Mesothelial cell of epicardium (in vitro differentiated cells): ENCODE measurements around the gene AARS1. TPM values are rescaled to one million over a fixed set of nuclear protein-coding genes. Genes with fewer than 3 reads are reported as not detected.
"Not testable (repeated sequence)": the region's sequence is repeated elsewhere in the genome, so short reads cannot be mapped to it uniquely, and the experiment has no call there.

ENCODE experiments used
- DNase-seq, 2 experiments: peaks; one replicate each; pipeline ENCODE4 v3.0.0; 2021; ENCODE audit warnings: low spot score in 2 of 2; ENCODE audit not compliant: unreplicated experiment in 2 of 2
- H3K27ac Mint-ChIP-seq: 2 replicates; pipeline ENCODE4 v1.8.0; 2021; ENCODE audit warnings: mixed read lengths
- H3K27me3 Mint-ChIP-seq: 2 replicates; pipeline ENCODE4 v1.8.0; 2021; ENCODE audit warnings: low read depth, mixed read lengths
- H3K36me3 Mint-ChIP-seq: 2 replicates; pipeline ENCODE4 v1.8.0; 2021; ENCODE audit warnings: mixed read lengths
- H3K4me1 Mint-ChIP-seq: 2 replicates; pipeline ENCODE4 v1.8.0; 2021; ENCODE audit warnings: mixed read lengths
- H3K4me3 Mint-ChIP-seq: 2 replicates; pipeline ENCODE4 v1.8.0; 2021; ENCODE audit warnings: mild to moderate bottlenecking, moderate library complexity, mixed read lengths
- H3K9me3 Mint-ChIP-seq: 2 replicates; pipeline ENCODE4 v1.8.0; 2021; ENCODE audit warnings: mixed read lengths
- CTCF ChIP-seq: fragments of 200-600 bp; sonication (generic); IDR thresholded peaks from one replicate; pipeline ENCODE4 v1.5.0; 2021; ENCODE audit warnings: antibody characterized with exemption; ENCODE audit not compliant: unreplicated experiment
- total RNA-seq: library from RNA; stranded (reverse); gene quantifications from 3 replicates; pipeline ENCODE4 v1.2.1, GENCODE V29; 2021

The AARS1 gene
- total RNA-seq, 1 donor from 2014 or later: 90.2 TPM

- Mint-ChIP-seq H3K9me3 (no peaks in the 10 kb centered on the region), H3K4me1 (peaks cover 5% of the 10 kb centered on the region), H3K36me3 (no peaks in the 10 kb centered on the region), H3K27me3 (no peaks in the 10 kb centered on the region), H3K27ac (peak overlapping the region; percentile 12), H3K4me3 (no peak overlapping the region)
- DNase-seq: no peak
- TF ChIP-seq CTCF: no peak
Observed at GRCh38 chr16:70290949-70291519, 1.7 kb upstream of the AARS1 start.

GRCh38 chr16:70287304-70287971 lies 1.9 kb downstream of the AARS1 start:
- Mint-ChIP-seq H3K27ac (peak overlapping the region; percentile 83), H3K4me3 (peak overlapping the region; percentile 99), H3K36me3 (peaks cover 10% of the 10 kb centered on the region)
- not testable (repeated sequence) for H3K4me1 Mint-ChIP-seq, H3K27me3 Mint-ChIP-seq, H3K9me3 Mint-ChIP-seq, DNase-seq

- DNase-seq: no peak
- H3K4me1 Mint-ChIP-seq: no peaks in the 10 kb centered on the region
- peaks cover 44% of the 10 kb centered on the region for H3K36me3 Mint-ChIP-seq
- TF ChIP-seq CTCF: no peak
- no peaks in the 10 kb centered on the region for H3K27me3 Mint-ChIP-seq
- H3K9me3 Mint-ChIP-seq: no peaks in the 10 kb centered on the region
- H3K4me3 Mint-ChIP-seq: no peak overlapping the region
- no peak overlapping the region for H3K27ac Mint-ChIP-seq
Observed at GRCh38 chr16:70276392-70276791, 12.9 kb downstream of the AARS1 start.

GRCh38 chr16:70271696-70272095 lies 17.6 kb downstream of the AARS1 start:
- no peaks in the 10 kb centered on the region for H3K9me3 Mint-ChIP-seq
- H3K36me3 Mint-ChIP-seq: peaks cover 45% of the 10 kb centered on the region
- H3K4me3 Mint-ChIP-seq: no peak overlapping the region
- no peak for TF ChIP-seq CTCF
- no peaks in the 10 kb centered on the region for H3K27me3 Mint-ChIP-seq
- no peak for DNase-seq
- H3K4me1 Mint-ChIP-seq: no peaks in the 10 kb centered on the region
- no peak overlapping the region for H3K27ac Mint-ChIP-seq

- Mint-ChIP-seq H3K36me3 (peaks cover 47% of the 10 kb centered on the region), H3K27me3 (no peaks in the 10 kb centered on the region), H3K4me1 (no peaks in the 10 kb centered on the region), H3K27ac (no peak overlapping the region), H3K9me3 (no peaks in the 10 kb centered on the region), H3K4me3 (no peak overlapping the region)
- TF ChIP-seq CTCF: no peak
- DNase-seq: no peak
Observed at GRCh38 chr16:70270176-70270575, 19.1 kb downstream of the AARS1 start.

GRCh38 chr16:70269471-70269870 lies 19.8 kb downstream of the AARS1 start:
- DNase-seq: no peak
- H3K27ac Mint-ChIP-seq: no peak overlapping the region
- peaks cover 52% of the 10 kb centered on the region for H3K36me3 Mint-ChIP-seq
- no peaks in the 10 kb centered on the region for H3K9me3 Mint-ChIP-seq
- no peak overlapping the region for H3K4me3 Mint-ChIP-seq
- TF ChIP-seq CTCF: no peak
- no peaks in the 10 kb centered on the region for H3K27me3 Mint-ChIP-seq
- H3K4me1 Mint-ChIP-seq: no peaks in the 10 kb centered on the region
